Measurements from ENCODE around the gene CCNC.

The CCNC gene

GRCh38 chr6:99543968-99544367 is 24.5 kb downstream of the CCNC start:
- DNase-seq = no peak

- no peak for DNase-seq
Observed at GRCh38 chr6:99530627-99531026, 37.8 kb downstream of the CCNC start.

DNA sequence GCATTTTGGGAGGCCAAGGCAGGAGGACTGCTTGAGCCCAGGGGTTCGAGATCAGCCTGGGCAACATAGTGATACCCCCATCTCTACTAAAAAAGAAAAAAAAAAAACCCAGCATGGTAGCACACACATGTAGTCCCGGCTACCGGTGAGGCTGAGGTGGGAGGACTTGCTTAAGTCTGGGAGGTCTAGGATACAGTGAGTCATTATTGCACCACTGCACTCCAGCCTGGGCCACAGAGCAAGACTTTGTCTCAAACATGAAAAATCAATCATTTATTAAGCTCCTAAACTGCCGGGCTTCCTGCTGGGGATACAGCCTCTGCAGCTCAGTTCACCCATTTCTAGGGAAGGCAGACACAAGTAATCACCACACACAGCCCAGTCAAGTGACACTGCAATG is 45.9 kb downstream of the CCNC start:
- peak; percentile 47 for DNase-seq

DNA sequence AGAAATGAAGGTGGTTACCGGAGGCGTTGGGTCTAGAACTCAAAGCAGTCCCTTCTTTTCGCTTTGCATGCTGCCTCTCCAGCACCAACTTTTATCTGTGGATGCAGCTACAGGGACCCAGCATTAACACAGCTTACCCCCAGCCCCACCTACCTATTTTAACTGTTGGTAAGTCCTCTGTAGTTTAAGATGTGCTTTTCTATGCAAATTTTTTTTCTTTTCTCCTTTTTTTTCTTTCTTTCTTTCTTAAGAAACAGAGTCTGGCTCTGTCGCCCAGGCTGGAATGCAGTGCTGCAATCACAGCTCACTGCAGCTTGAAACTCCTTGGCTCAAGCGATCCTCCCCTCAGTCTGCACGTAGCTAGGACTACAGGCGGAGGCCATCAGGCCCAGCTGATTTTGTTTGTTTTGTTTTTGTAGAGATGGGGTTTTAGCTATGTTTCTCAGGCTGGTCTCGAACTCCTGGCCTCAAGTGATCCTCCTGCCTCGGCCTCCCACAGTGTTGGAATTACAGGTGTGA is 46.8 kb downstream of the CCNC start:
- DNase-seq = peak; percentile 23

DNA sequence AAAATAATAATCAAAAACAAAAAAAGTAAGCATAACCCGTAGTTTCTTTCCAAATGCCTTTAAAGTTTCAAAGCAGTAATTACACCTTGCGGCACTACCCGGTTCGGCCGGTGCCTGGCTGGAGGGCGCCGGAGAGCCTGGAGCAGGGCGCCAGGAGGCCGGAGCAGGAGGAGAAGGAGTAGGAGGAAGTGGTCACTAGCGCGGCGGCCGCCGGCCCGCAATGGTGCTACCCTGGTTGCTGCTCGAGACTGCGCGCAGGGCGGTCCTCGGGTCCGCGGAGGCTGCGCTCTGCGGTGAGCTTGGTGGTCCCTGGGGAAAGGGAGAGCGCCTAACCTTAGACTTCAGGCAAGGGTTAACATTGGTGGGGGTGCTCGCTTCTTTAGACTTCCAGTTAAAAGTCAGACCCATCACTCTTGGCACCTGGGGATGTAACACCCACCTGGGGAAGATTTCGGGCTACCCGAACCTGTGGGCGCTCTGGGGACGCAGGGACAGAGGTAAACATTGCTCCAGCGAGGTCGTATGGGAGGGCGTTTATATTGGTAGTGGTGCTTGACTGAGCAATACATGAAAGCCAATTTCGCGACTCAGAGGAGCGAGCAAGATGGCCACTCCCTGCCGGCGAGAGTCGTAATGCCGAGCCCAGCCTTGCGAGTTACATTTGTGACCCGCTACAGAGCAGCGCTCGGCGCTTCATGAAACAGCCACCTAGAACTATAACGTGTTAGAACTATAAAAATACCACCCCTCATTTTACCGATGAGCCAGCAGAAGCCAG is 47.4 kb downstream of the CCNC start:
- peak; percentile 81 for DNase-seq

DNA sequence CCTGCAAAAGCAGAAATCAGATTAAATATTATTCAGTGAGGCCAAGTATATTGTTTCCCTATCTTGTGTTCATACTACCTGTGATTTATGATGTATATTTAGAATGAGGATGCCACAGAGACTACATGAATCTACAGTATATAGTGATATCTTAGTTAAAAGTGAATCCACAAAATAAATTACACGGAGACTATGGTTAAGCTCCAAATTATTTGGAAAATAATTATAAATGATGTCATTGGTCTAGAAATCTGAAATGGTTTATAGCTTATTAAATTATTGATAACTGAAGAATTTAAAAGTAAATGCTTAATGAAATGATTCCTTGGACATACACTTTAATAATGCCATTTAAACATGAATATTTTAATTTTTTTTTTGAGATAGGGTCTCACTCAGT is 49.0 kb downstream of the CCNC start:
- DNase-seq = no peak

- no peak for DNase-seq
Observed at GRCh38 chr6:99514089-99514488, 54.4 kb downstream of the CCNC start.

GRCh38 chr6:99512033-99512432 is 56.4 kb downstream of the CCNC start:
- no peak for DNase-seq

DNA sequence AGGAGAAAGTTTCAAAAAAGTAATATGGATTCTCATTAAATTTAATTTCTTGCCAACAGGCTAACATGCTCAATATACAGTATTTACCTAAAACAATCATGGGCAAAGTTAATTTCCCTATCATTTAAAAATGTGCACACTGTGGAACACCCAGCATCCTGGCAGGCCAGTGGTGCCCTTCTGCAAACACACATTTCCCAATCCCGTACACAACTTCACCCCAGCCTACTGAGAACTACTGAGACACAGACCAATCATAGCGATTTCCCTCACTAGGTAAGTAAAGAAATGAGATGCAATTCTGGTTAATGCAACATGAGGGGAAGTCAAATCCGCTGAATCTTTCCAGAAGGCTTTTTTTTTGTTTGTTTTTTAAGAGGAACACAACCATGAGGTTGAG is 60.8 kb downstream of the CCNC start:
- no peak for DNase-seq

GRCh38 chr6:99501762-99502161 is 66.7 kb downstream of the CCNC start:
- DNase-seq = no peak

- no peak for DNase-seq
Observed at GRCh38 chr6:99498421-99498820, 70.0 kb downstream of the CCNC start.

DNA sequence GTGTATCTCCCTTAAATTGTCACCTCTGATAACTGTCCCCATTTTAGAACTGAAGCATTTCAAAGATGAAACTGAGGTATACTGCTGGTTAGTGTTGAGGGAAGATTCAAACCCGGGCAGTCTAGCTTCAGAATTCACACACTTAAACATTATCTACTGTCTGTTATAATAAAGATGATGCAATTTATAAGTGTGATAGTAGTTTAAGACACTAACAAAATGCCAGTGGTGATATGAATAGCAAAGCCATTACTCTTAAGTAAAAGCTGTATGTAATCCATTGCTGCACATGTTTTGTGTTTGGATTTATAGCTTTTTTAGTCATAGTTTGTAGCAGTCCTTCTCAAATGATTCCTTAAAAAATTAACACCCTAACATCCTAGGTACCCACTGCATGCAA is 73.0 kb downstream of the CCNC start:
- DNase-seq = no peak
